OCI-M1 (cell line): Measurements from ENCODE around the gene AZU1.

Source experiments
- DNase-seq: peaks from one replicate; lab custom pipeline; 2025; lab: John Stamatoyannopoulos, UW

Gene AZU1

GRCh38 chr19:855566-856120 lies 28.0 kb downstream of the AZU1 start:
- DNase-seq: no peak

- no peak for DNase-seq
These were observed 30.6 kb downstream of the AZU1 start for GRCh38 chr19:858284-858683.

GRCh38 chr19:858868-859843 lies 31.5 kb downstream of the AZU1 start, which contains the start of gene CFD:
Gene CFD (plus strand): TSS chr19:859664. CDS start chr19:859690, 26 bp downstream.
- no peak for DNase-seq

GRCh38 chr19:861141-861755 lies 33.6 kb downstream of the AZU1 start:
- DNase-seq: no peak

- DNase-seq: peak; percentile 87
These were observed 34.3 kb downstream of the AZU1 start for GRCh38 chr19:861756-862580.

GRCh38 chr19:862581-863314 lies 35.1 kb downstream of the AZU1 start:
- DNase-seq: peak; percentile 87

GRCh38 chr19:863315-863620 lies 35.6 kb downstream of the AZU1 start:
- DNase-seq: no peak

- no peak for DNase-seq
These were observed 39.2 kb downstream of the AZU1 start for GRCh38 chr19:866769-867300.

- DNase-seq: no peak
These were observed 39.7 kb downstream of the AZU1 start for GRCh38 chr19:867301-867793.

- DNase-seq: no peak
These were observed 40.3 kb downstream of the AZU1 start for GRCh38 chr19:867855-868457.

GRCh38 chr19:868458-869244 lies 41.0 kb downstream of the AZU1 start:
- no peak for DNase-seq

GRCh38 chr19:869245-870177 lies 41.9 kb downstream of the AZU1 start:
- no peak for DNase-seq

- DNase-seq: no peak
These were observed 42.7 kb downstream of the AZU1 start for GRCh38 chr19:870314-870713.

- no peak for DNase-seq
These were observed 43.3 kb downstream of the AZU1 start for GRCh38 chr19:870963-871401.

- DNase-seq: no peak
These were observed 44.0 kb downstream of the AZU1 start for GRCh38 chr19:871446-872265.

- peak; percentile 92 for DNase-seq
These were observed 44.8 kb downstream of the AZU1 start for GRCh38 chr19:872266-872951.

- DNase-seq: peak; percentile 71
These were observed 45.4 kb downstream of the AZU1 start for GRCh38 chr19:873084-873483.
